WTC11 (cell line): ENCODE data around the gene KLHL40. TPM values are rescaled to one million over a fixed set of nuclear protein-coding genes. Genes with fewer than 3 reads are reported as not detected.

Source experiments
- ATAC-seq: fragments of 200-7000 bp; cut with Tn5 transposase; 2 replicates; pipeline ENCODE4 v1.10.0; 2021; ENCODE audit warnings: mild to moderate bottlenecking, moderate library complexity
- CTCF ChIA-PET: fragments of 300-600 bp; sonication (Branson Sonifier 250); formaldehyde crosslinking; loops from one replicate; lab custom pipeline; 2021; ENCODE audit warnings: antibody characterized with exemption; lab: Charles Lee
- POLR2A ChIA-PET: fragments of 350-600 bp; sonication (Branson Sonifier 250); formaldehyde crosslinking; loops from one replicate; lab custom pipeline; 2021; ENCODE audit warnings: antibody characterized with exemption; lab: Charles Lee
- DNase-seq: peaks from one replicate; pipeline ENCODE4 v3.0.0; 2021; ENCODE audit warnings: low spot score
- H3K27ac Mint-ChIP-seq: 2 replicates; pipeline ENCODE4 v1.8.0; 2021; ENCODE audit warnings: mixed read lengths
- H3K27me3 Mint-ChIP-seq: 2 replicates; pipeline ENCODE4 v1.8.0; 2021; ENCODE audit warnings: low read depth, mild to moderate bottlenecking, moderate library complexity, mixed read lengths
- H3K36me3 Mint-ChIP-seq: 2 replicates; pipeline ENCODE4 v1.8.0; 2021; ENCODE audit warnings: mixed read lengths
- H3K4me1 Mint-ChIP-seq: 2 replicates; pipeline ENCODE4 v1.8.0; 2022; ENCODE audit warnings: mixed read lengths
- H3K4me3 Mint-ChIP-seq: 2 replicates; pipeline ENCODE4 v1.8.0; 2021; ENCODE audit warnings: mild to moderate bottlenecking, moderate library complexity, mixed read lengths
- H3K9me3 Mint-ChIP-seq: 2 replicates; pipeline ENCODE4 v1.8.0; 2021; ENCODE audit warnings: mixed read lengths
- ATF1 ChIP-seq: sonication (generic); formaldehyde crosslinking; IDR thresholded peaks from 2 replicates; pipeline ENCODE4 v1.8.1; 2023; ENCODE audit warnings: mild to moderate bottlenecking, moderate library complexity, missing genetic modification reagents
- ATF3 ChIP-seq: sonication (generic); formaldehyde crosslinking; conservative IDR thresholded peaks from 2 replicates; pipeline ENCODE4 v1.8.1; 2022; ENCODE audit warnings: mild to moderate bottlenecking, missing genetic modification reagents
- ERG ChIP-seq: fragments of 250-450 bp; sonication (Bioruptor Pico); IDR thresholded peaks from 2 replicates; pipeline ENCODE4 v1.8.0; 2021; ENCODE audit warnings: mild to moderate bottlenecking
- FOXJ3 ChIP-seq: sonication (generic); formaldehyde crosslinking; IDR thresholded peaks from 2 replicates; pipeline ENCODE4 v1.9.0; 2021; ENCODE audit warnings: missing genetic modification reagents, mild to moderate bottlenecking, borderline replicate concordance
- FOXP1 ChIP-seq: sonication (generic); formaldehyde crosslinking; IDR thresholded peaks from 2 replicates; pipeline ENCODE4 v1.8.0; 2022; ENCODE audit warnings: missing genetic modification reagents, mild to moderate bottlenecking, moderate library complexity, borderline replicate concordance
- IRF1 ChIP-seq: sonication (generic); formaldehyde crosslinking; IDR thresholded peaks from 2 replicates; pipeline ENCODE4 v1.8.0; 2023; ENCODE audit warnings: missing genetic modification reagents
- IRF2 ChIP-seq: sonication (generic); formaldehyde crosslinking; IDR thresholded peaks from 2 replicates; pipeline ENCODE4 v1.8.0; 2022; ENCODE audit warnings: low read depth, missing genetic modification reagents, borderline replicate concordance
- MAX ChIP-seq: sonication (generic); formaldehyde crosslinking; IDR thresholded peaks from 2 replicates; pipeline ENCODE4 v1.8.0; 2022; ENCODE audit warnings: mild to moderate bottlenecking, missing genetic modification reagents
- NFATC4 ChIP-seq: fragments of 250-450 bp; sonication (Bioruptor Pico); IDR thresholded peaks from 2 replicates; pipeline ENCODE4 v1.9.0; 2021; ENCODE audit warnings: mild to moderate bottlenecking
- NR2C2 ChIP-seq: sonication (generic); formaldehyde crosslinking; IDR thresholded peaks from 2 replicates; pipeline ENCODE4 v1.8.0; 2022; ENCODE audit warnings: mild to moderate bottlenecking, missing genetic modification reagents
- NR3C1 ChIP-seq: sonication (generic); formaldehyde crosslinking; conservative IDR thresholded peaks from 2 replicates; pipeline ENCODE4 v1.8.1; 2023; ENCODE audit warnings: low read depth, mild to moderate bottlenecking, missing genetic modification reagents
- OVOL2 ChIP-seq: fragments of 250-450 bp; sonication (Bioruptor Pico); IDR thresholded peaks from 2 replicates; pipeline ENCODE4 v1.9.0; 2021; ENCODE audit warnings: mild to moderate bottlenecking, borderline replicate concordance
- PRDM15 ChIP-seq: sonication (generic); formaldehyde crosslinking; IDR thresholded peaks from 2 replicates; pipeline ENCODE4 v1.8.0; 2022; ENCODE audit warnings: missing genetic modification reagents
- RELA ChIP-seq: sonication (generic); formaldehyde crosslinking; IDR thresholded peaks from 2 replicates; pipeline ENCODE4 v1.8.1; 2022; ENCODE audit warnings: missing genetic modification reagents, mild to moderate bottlenecking, borderline replicate concordance
- SMAD4 ChIP-seq: sonication (generic); formaldehyde crosslinking; IDR thresholded peaks from 2 replicates; pipeline ENCODE4 v1.8.0; 2022; ENCODE audit warnings: mild to moderate bottlenecking, missing genetic modification reagents
- TEAD4 ChIP-seq: sonication (generic); formaldehyde crosslinking; IDR thresholded peaks from 2 replicates; pipeline ENCODE4 v1.8.0; 2022; ENCODE audit warnings: mild to moderate bottlenecking, missing genetic modification reagents
- USF2 ChIP-seq: sonication (generic); formaldehyde crosslinking; IDR thresholded peaks from 2 replicates; pipeline ENCODE4 v1.8.1; 2023; ENCODE audit warnings: mild to moderate bottlenecking, missing genetic modification reagents, moderate library complexity
- ZNF219 ChIP-seq: sonication (generic); formaldehyde crosslinking; IDR thresholded peaks from 2 replicates; pipeline ENCODE4 v1.8.0; 2023; ENCODE audit warnings: missing genetic modification reagents, mild to moderate bottlenecking, borderline replicate concordance
- ZNF396 ChIP-seq: fragments of 250-450 bp; sonication (Bioruptor Pico); IDR thresholded peaks from 2 replicates; pipeline ENCODE4 v1.8.0; 2021; ENCODE audit warnings: mild to moderate bottlenecking, moderate library complexity, borderline replicate concordance
- ZNF423 ChIP-seq: fragments of 250-450 bp; sonication (Bioruptor Pico); IDR thresholded peaks from 2 replicates; pipeline ENCODE4 v2.1.2; 2022; ENCODE audit warnings: mild to moderate bottlenecking, moderate library complexity
- ZNF671 ChIP-seq: fragments of 250-450 bp; sonication (Bioruptor Pico); IDR thresholded peaks from 2 replicates; pipeline ENCODE4 v1.8.0; 2021; ENCODE audit warnings: mild to moderate bottlenecking
- ZSCAN18 ChIP-seq: fragments of 250-450 bp; sonication (Bioruptor Pico); IDR thresholded peaks from 2 replicates; pipeline ENCODE4 v2.1.2; 2022; ENCODE audit warnings: mild to moderate bottlenecking, moderate library complexity
- total RNA-seq: library from RNA; stranded (reverse); gene quantifications from 3 replicates; pipeline ENCODE4 v1.2.3, GENCODE V29; 2021

Gene KLHL40
- total RNA-seq, 1 experiment from 2014 or later, result not detected

GRCh38 chr3:42728056-42728455, 42.7 kb downstream of the KLHL40 start:
- H3K4me3 Mint-ChIP-seq, result no peak overlapping the region
- ATAC-seq, result no peak
- no peak overlapping the region for H3K27ac Mint-ChIP-seq
- H3K27me3 Mint-ChIP-seq, result peaks cover 4% of the 10 kb centered on the region; the same call in 1 of the 2 replicates
- POLR2A ChIA-PET, result no interaction called here
- DNase-seq, result no peak
- no peak for TF ChIP-seq ZNF671 (CRISPR knock-in tag)
- no peak for TF ChIP-seq NR3C1 (CRISPR knock-in tag)
- no peak for TF ChIP-seq TEAD4 (CRISPR knock-in tag)
- TF ChIP-seq RELA, result no peak
- no peak for TF ChIP-seq ZNF396 (CRISPR knock-in tag)
- TF ChIP-seq, all 79 proteins: peak for 0
- Mint-ChIP-seq H3K36me3 (no peaks in the 10 kb centered on the region), H3K9me3 (peaks cover 5% of the 10 kb centered on the region; the same call in 1 of the 2 replicates), H3K4me1 (peaks cover 20% of the 10 kb centered on the region)
- CTCF ChIA-PET, result interaction anchor here (1.5 to 3.5 kb wide), 3 partner anchors 17 to 104 kb away, joined by 3 to 14 read pairs (median 9); no protein-coding TSS in a partner anchor

GRCh38 chr3:42728668-42729364, 43.5 kb downstream of the KLHL40 start:
- POLR2A ChIA-PET, result no interaction called here
- ATAC-seq (no peak), DNase-seq (no peak)
- Mint-ChIP-seq H3K9me3 (peaks cover 5% of the 10 kb centered on the region; the same call in 1 of the 2 replicates), H3K27me3 (peaks cover 4% of the 10 kb centered on the region; the same call in 1 of the 2 replicates), H3K36me3 (no peaks in the 10 kb centered on the region), H3K27ac (no peak overlapping the region), H3K4me1 (peaks cover 28% of the 10 kb centered on the region), H3K4me3 (no peak overlapping the region)
- CTCF ChIA-PET, result interaction anchor here (1.5 to 3.5 kb wide), 3 partner anchors 17 to 103 kb away, joined by 3 to 14 read pairs (median 9); no protein-coding TSS in a partner anchor
- TF ChIP-seq OVOL2 (CRISPR knock-in tag) (no peak), NFATC4 (CRISPR knock-in tag) (no peak), ATF1 (CRISPR knock-in tag) (no peak), FOXJ3 (CRISPR knock-in tag) (no peak), ZNF423 (CRISPR knock-in tag) (no peak), NR2C2 (CRISPR knock-in tag) (no peak), IRF1 (CRISPR knock-in tag) (no peak), ZSCAN18 (CRISPR knock-in tag) (no peak)

GRCh38 chr3:42729404-42730145, 44.2 kb downstream of the KLHL40 start:
- H3K36me3 Mint-ChIP-seq, result no peaks in the 10 kb centered on the region
- no peak overlapping the region for H3K27ac Mint-ChIP-seq
- peaks cover 4% of the 10 kb centered on the region; the same call in 1 of the 2 replicates for H3K27me3 Mint-ChIP-seq
- no peak overlapping the region for H3K4me3 Mint-ChIP-seq
- peaks cover 35% of the 10 kb centered on the region for H3K4me1 Mint-ChIP-seq
- no peak for DNase-seq
- CTCF ChIA-PET, result interaction anchor here (2.5 kb wide), 1 partner anchor 21 kb away, joined by 9 read pairs; no protein-coding TSS in a partner anchor
- peaks cover 5% of the 10 kb centered on the region; the same call in 1 of the 2 replicates for H3K9me3 Mint-ChIP-seq
- ATAC-seq, result no peak
- POLR2A ChIA-PET, result no interaction called here
- TF ChIP-seq MAX, result no peak
- TF ChIP-seq NFATC4 (CRISPR knock-in tag), result no peak
- TF ChIP-seq OVOL2 (CRISPR knock-in tag), result no peak
- TF ChIP-seq IRF2 (CRISPR knock-in tag), result no peak
- no peak for TF ChIP-seq ATF3 (CRISPR knock-in tag)
- no peak for TF ChIP-seq ERG (CRISPR knock-in tag)
- TF ChIP-seq ZNF219, result no peak
- TF ChIP-seq SMAD4 (CRISPR knock-in tag), result no peak
- TF ChIP-seq PRDM15 (CRISPR knock-in tag), result no peak
- TF ChIP-seq USF2 (CRISPR knock-in tag), result no peak
- TF ChIP-seq FOXP1 (CRISPR knock-in tag), result no peak
